RKO (cell line): ENCODE data around the gene STBD1.
"Not testable (repeated sequence)": the region's sequence is repeated elsewhere in the genome, so short reads cannot be mapped to it uniquely, and the experiment has no call there.

Experiments
- DNase-seq: peaks from one replicate; pipeline ENCODE4 v3.0.0-alpha.2; 2016; ENCODE audit warnings: low spot score

The STBD1 gene

DNA sequence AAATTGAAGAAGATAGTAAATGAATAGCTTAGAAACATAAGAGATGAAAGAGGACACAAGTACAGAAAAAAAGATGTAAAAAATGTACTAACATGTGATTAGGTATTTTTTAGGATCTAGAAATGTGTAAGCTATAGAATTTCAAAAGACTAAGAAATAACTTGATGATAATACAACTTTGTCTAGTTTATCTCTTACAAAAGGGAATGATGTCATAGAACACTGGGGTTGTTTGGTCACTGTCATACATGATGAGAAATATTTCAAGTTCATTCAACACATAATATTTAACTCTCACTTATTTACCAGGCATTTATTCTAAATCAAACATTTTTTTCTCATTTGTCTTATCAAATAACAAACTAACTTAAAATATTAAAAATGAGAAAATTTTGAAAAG lies 18.5 kb downstream of the STBD1 start:
- DNase-seq = no peak

DNA sequence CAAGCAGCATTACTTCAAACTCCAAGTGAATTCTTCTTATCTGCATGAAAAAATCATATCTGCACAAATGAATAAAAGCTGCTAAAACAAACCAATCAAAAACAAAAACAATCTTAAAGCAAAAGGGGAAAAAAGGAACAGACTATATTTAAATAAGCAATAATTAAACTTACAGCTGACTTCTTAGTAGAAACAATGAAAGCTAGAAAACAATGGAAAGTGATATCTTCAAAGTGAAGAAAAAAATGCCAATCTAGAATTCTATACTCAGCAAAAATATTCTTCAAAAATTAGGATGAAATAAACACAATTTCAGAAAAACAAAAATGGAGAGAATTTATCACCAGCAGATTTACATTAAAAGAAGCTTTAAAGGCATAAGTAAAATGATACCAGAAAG lies 20.0 kb downstream of the STBD1 start:
- DNase-seq = no peak

- no peak for DNase-seq
Observed at GRCh38 chr4:76334885-76335284, 28.4 kb downstream of the STBD1 start.

- no peak for DNase-seq
Observed at GRCh38 chr4:76339364-76339763, 32.8 kb downstream of the STBD1 start.

GRCh38 chr4:76341063-76341462 lies 34.5 kb downstream of the STBD1 start:
- peak; percentile 45 for DNase-seq

GRCh38 chr4:76342191-76342590 lies 35.7 kb downstream of the STBD1 start:
- no peak for DNase-seq

- DNase-seq = no peak
Observed at GRCh38 chr4:76342803-76343202, 36.3 kb downstream of the STBD1 start.

DNA sequence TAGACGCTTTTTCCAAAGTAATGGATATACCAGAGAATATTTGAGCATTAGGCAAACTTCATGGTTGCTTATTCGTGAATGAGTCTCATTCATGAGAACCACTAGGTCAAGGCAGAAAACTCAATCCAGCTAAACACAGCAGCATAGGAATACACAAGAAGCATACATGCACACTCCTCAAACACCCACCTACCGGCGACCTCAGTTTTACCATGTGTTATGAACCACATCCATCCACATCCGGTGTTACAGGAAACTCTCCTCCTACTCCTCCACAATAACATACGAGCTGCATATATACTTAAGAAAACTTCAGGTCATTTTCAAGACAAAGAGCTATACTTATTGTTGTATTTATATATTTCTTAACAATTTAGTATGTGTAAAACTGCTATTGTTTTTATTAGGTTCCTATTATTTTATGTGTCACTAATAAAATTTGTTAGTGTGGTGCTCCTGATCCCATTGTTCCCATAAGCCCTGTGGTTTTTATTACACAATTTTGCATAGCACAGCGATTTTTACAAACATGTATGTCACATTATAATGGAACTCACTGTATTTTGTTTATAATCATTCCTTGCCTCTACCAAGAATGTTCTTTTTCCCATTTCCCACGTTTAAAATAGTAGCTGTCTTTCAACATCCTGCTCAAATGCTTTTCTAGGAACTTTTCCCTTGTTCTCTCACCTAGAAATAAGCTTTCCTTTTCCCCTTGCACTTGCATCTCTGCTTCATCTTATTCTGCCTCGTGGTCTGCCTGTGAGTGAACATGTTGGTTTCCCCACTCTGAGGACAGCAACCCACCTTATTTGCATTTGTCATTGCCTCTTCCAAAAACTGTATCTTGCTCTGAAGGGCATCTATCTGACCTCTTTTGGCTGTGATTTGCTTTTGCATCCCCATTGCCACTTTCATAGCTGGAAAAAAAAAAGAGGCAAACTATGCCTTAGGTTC lies 48.3 kb downstream of the STBD1 start:
- DNase-seq = no peak

- DNase-seq = no peak
Observed at GRCh38 chr4:76357981-76358380, 51.4 kb downstream of the STBD1 start.

GRCh38 chr4:76359881-76360466 lies 53.4 kb downstream of the STBD1 start:
- not testable (repeated sequence) for DNase-seq
